PFSK-1 (cell line): ENCODE data around the gene MACROD1.

Source experiments
- FOXP2 ChIP-seq: optimal IDR thresholded peaks from 2 replicates; pipeline ENCODE3; 2011; ENCODE audit warnings: borderline replicate concordance, control low read depth, inconsistent platforms; ENCODE audit not compliant: insufficient read depth; ENCODE audit errors: extremely low read length, extremely low read depth
- POLR2AphosphoS5 ChIP-seq: IDR thresholded peaks from 2 replicates; pipeline ENCODE4 v1.6.1; 2012; ENCODE audit warnings: low read depth, mild to moderate bottlenecking, control low read depth, low read length, moderate library complexity
- REST ChIP-seq, 2 experiments: IDR thresholded peaks; 2 replicates each; pipeline versions ENCODE4 v1.6.1 to v1.8.0; 2011 to 2012; ENCODE audit warnings: low read depth in 2 of 2, low read length in 2 of 2, control low read depth in 1 of 2, inconsistent platforms in 1 of 2, mild to moderate bottlenecking in 1 of 2, moderate library complexity in 1 of 2; ENCODE audit not compliant: insufficient read depth in 1 of 2
- SIN3A ChIP-seq: IDR thresholded peaks from 2 replicates; pipeline ENCODE4 v1.6.1; 2012; ENCODE audit warnings: mild to moderate bottlenecking, low read length, moderate library complexity, borderline replicate concordance; ENCODE audit not compliant: insufficient read depth
- TAF1 ChIP-seq: IDR thresholded peaks from 2 replicates; pipeline ENCODE4 v1.6.1; 2012; ENCODE audit warnings: low read length, control low read depth, borderline replicate concordance; ENCODE audit not compliant: insufficient read depth

MACROD1 gene

DNA sequence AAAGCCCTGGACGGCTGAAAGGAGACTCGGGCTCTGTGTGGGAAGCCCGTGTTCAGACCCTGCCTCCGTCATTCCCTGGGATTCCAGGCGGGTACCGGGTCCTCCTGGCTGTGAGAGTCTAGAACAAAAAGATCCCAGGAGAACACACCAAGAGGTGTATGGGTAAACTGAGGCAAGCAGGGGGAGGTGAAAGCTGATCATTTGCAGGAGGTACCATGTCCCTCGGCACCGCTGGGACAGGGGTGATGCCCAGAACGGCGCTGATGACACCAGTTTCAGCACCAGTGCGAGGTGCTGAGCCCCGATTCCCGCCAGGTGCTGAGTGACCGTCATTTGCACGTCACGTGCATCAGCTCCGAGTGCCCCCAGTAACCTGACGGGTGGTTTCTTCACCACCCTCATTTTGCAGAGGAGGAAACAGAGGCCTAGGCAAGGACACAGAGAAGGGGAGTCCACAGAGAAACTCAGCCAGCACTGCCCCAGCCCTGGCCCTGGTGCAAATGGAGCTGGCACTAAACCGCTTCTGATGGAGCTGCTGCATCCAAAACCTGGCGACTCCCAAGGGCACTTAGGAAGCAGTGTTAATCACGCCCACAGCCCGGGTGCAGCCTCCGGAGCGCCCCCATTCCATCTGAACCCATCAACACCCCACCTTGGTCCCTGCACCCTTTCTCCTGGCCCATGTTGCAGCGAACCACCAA lies 16.8 kb downstream of the MACROD1 start:
- TF ChIP-seq TAF1 (no peak), POLR2AphosphoS5 (no peak), FOXP2 (no peak)

DNA sequence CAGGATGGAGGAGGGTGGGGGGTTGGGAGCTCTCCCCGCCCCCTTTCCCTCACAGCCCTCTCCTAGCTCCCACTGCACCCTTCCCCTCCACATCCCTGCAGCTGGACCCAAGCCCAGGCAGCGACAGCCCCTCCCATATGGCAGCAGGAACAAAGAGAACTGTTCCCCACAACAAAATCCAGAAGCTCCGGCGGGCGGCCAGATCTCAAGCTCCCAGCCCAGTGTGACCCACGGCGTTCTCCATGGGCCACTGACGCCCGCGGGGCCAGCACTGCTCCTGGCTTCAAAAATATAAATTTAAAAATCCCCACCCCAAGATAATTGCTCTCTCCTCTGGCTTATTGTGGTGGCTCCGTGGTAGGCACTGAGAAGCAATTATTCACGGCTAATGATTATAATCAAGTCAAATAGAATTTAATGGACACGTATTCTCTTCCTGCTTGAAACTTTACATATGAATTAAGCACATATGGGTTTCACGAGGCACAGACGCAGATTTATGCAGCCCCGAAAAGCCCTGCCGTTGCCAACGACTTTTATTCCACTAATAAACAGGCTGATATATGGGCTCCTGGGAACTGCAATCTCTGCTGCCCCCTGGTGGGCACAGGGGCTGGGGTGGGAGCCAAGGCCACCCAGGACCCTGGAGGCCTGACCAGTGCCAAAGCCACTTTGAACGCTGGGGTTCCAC lies 17.5 kb downstream of the MACROD1 start:
- TF ChIP-seq TAF1 (no peak), POLR2AphosphoS5 (no peak), REST (IDR thresholded peaks at IDR 0.05; ENCODE audit: insufficient read depth in 1 of 2, low read depth in 2 of 2, low read length in 2 of 2) (no peak), FOXP2 (no peak), SIN3A (no peak)

GRCh38 chr11:64146036-64146955 lies 19.6 kb downstream of the MACROD1 start:
- TF ChIP-seq REST (IDR thresholded peaks at IDR 0.05; ENCODE audit: insufficient read depth in 1 of 2, low read depth in 2 of 2, low read length in 2 of 2) (no peak), SIN3A (no peak), POLR2AphosphoS5 (no peak), FOXP2 (no peak), TAF1 (no peak)

GRCh38 chr11:64144587-64145472 lies 21.1 kb downstream of the MACROD1 start:
- TF ChIP-seq REST (IDR thresholded peaks at IDR 0.05; ENCODE audit: insufficient read depth in 1 of 2, low read depth in 2 of 2, low read length in 2 of 2) (no peak), TAF1 (no peak), POLR2AphosphoS5 (no peak)
